Liver (tissue), 9 donors: ENCODE measurements around the gene RSRC1. TPM values are rescaled to one million over a fixed set of nuclear protein-coding genes. Genes with fewer than 3 reads are reported as not detected.

Experiments
- DNase-seq: peaks from one replicate; pipeline ENCODE4 v3.0.0-alpha.2; 2017; ENCODE audit warnings: low spot score
- H3K27ac ChIP-seq, 2 donors: one replicate each; pipeline ENCODE4 v1.7.0; 2013; ENCODE audit warnings: inconsistent platforms in 2 of 2, low read length in 2 of 2, control low read depth in 1 of 2, low read depth in 1 of 2, mild to moderate bottlenecking in 1 of 2
- H3K27me3 ChIP-seq, 4 donors: one replicate each; pipeline versions ENCODE4 v1.6.1 to v1.7.0; 2013; ENCODE audit warnings: low read length in 3 of 4, inconsistent platforms in 1 of 4, mild to moderate bottlenecking in 1 of 4, moderate library complexity in 1 of 4; ENCODE audit not compliant: control insufficient read depth in 4 of 4, insufficient read depth in 4 of 4
- H3K36me3 ChIP-seq, 4 donors: one replicate each; pipeline versions ENCODE4 v1.6.1 to v1.7.0; 2013; ENCODE audit warnings: low read length in 3 of 4, mild to moderate bottlenecking in 3 of 4, low read depth in 1 of 4, moderate library complexity in 1 of 4; ENCODE audit not compliant: control insufficient read depth in 4 of 4, insufficient read depth in 3 of 4
- H3K4me1 ChIP-seq, 4 donors: one replicate each; pipeline versions ENCODE4 v1.6.1 to v1.7.0; 2013; ENCODE audit warnings: low read length in 3 of 4, mild to moderate bottlenecking in 3 of 4, moderate library complexity in 1 of 4; ENCODE audit not compliant: control insufficient read depth in 4 of 4, insufficient read depth in 4 of 4
- H3K4me3 ChIP-seq, 3 donors: one replicate each; pipeline versions ENCODE4 v1.6.1 to v1.7.0; 2013; ENCODE audit warnings: low read length in 3 of 3, control low read depth in 1 of 3, low read depth in 1 of 3, mild to moderate bottlenecking in 1 of 3
- H3K9ac ChIP-seq, 2 donors: one replicate each; pipeline ENCODE4 v1.7.0; 2013; ENCODE audit warnings: low read length in 2 of 2, mild to moderate bottlenecking in 2 of 2, moderate library complexity in 2 of 2, control low read depth in 1 of 2, low read depth in 1 of 2
- H3K9me3 ChIP-seq, 4 donors: one replicate each; pipeline versions ENCODE4 v1.6.1 to v1.7.0; 2013; ENCODE audit warnings: low read length in 3 of 4; ENCODE audit not compliant: control insufficient read depth in 4 of 4
- CTCF ChIP-seq: fragments of 150-350 bp; IDR thresholded peaks from 2 replicates; pipeline ENCODE4 v1.5.1; 2017; ENCODE audit warnings: improper control_type of control experiment, low read depth, low read length; ENCODE audit not compliant: missing input control
- EGR1 ChIP-seq, 2 donors: IDR thresholded peaks; 2 replicates each; pipeline ENCODE4 v1.6.1; 2016 to 2018; ENCODE audit warnings: antibody characterized with exemption in 2 of 2, low read depth in 2 of 2
- FOXA1 ChIP-seq: IDR thresholded peaks from 2 replicates; pipeline ENCODE4 v1.6.1; 2016; ENCODE audit warnings: antibody characterized with exemption
- JUND ChIP-seq, 2 donors: IDR thresholded peaks; 2 replicates each; pipeline ENCODE4 v1.6.1; 2016; ENCODE audit warnings: antibody characterized with exemption in 2 of 2
- MAX ChIP-seq: IDR thresholded peaks from 2 replicates; pipeline ENCODE4 v1.6.1; 2016; ENCODE audit warnings: antibody characterized with exemption
- NR2F2 ChIP-seq: IDR thresholded peaks from 2 replicates; pipeline ENCODE4 v1.6.1; 2016; ENCODE audit warnings: antibody characterized with exemption
- RAD21 ChIP-seq, 2 donors: IDR thresholded peaks; 2 replicates each; pipeline ENCODE4 v1.6.1; 2016; ENCODE audit warnings: antibody characterized with exemption in 2 of 2, mild to moderate bottlenecking in 2 of 2
- REST ChIP-seq: IDR thresholded peaks from 2 replicates; pipeline ENCODE4 v1.6.1; 2016; ENCODE audit warnings: antibody characterized with exemption, mild to moderate bottlenecking
- RXRA ChIP-seq, 2 donors: IDR thresholded peaks; 2 replicates each; pipeline ENCODE4 v1.6.1; 2017 to 2018; ENCODE audit warnings: antibody characterized with exemption in 2 of 2, mild to moderate bottlenecking in 1 of 2
- SP1 ChIP-seq: IDR thresholded peaks from 2 replicates; pipeline ENCODE4 v1.6.1; 2018; ENCODE audit warnings: antibody characterized with exemption, mild to moderate bottlenecking
- WGBS: extraction: QIAGEN DNeasy Blood & Tissue Kit; methylation state at CpG from one replicate; pipeline ENCODE4 v1.1.7; 2013; 5-methylcytosine and 5-hydroxymethylcytosine counted together
- polyA plus RNA-seq, 2 donors: library from polyadenylated mRNA; stranded (reverse) in 1 of 2; unstranded in 1 of 2; fragments of 200-250 nt in 1 of 2; fragments of >200 nt in 1 of 2; fragmentation: Nextera tagmentation in 1 of 2; extraction: Ambion mirVana in 1 of 2; gene quantifications; one replicate each; pipeline versions ENCODE4 v1.2.1 to v1.2.3, GENCODE V29; 2013 to 2015
- total RNA-seq, 2 donors: library from RNA; depleted of rRNA; stranded (reverse); fragments of >200 nt; gene quantifications; one replicate each; pipeline ENCODE4 v1.2.3, GENCODE V29; 2014
- donor health status: healthy.
- donor health status: healthy.
- donor health status: healthy.
- donor health status: healthy.
- donor health status: healthy.

The RSRC1 gene
- total and polyA plus RNA-seq, 4 donors, result 7.2 to 30.3 (median 20.7) TPM

- no peak for DNase-seq
- no peak for TF ChIP-seq JUND (IDR thresholded peaks at IDR 0.05)
- no peak for TF ChIP-seq MAX
- TF ChIP-seq EGR1 (IDR thresholded peaks at IDR 0.05; ENCODE audit: low read depth in 2 of 2), result no peak
- Histone ChIP-seq H3K9me3 (peaks cover 0 to 8% (median 0%) of the 10 kb centered on the region in 4 donors), H3K27ac (no peak overlapping the region), H3K4me3 (no peak overlapping the region), H3K4me1 (peaks cover 0 to 21% (median 17%) of the 10 kb centered on the region in 4 donors), H3K36me3 (no peaks in the 10 kb centered on the region), H3K27me3 (peaks cover 0 to 50% (median 14%) of the 10 kb centered on the region in 4 donors), H3K9ac (no peak overlapping the region)
- whole genome bisulfite sequencing, result 11% methylated on average over 5 of the region's 5 CpGs
Measured at GRCh38 chr3:158098834-158099424, 11.0 kb upstream of the RSRC1 start.

DNA sequence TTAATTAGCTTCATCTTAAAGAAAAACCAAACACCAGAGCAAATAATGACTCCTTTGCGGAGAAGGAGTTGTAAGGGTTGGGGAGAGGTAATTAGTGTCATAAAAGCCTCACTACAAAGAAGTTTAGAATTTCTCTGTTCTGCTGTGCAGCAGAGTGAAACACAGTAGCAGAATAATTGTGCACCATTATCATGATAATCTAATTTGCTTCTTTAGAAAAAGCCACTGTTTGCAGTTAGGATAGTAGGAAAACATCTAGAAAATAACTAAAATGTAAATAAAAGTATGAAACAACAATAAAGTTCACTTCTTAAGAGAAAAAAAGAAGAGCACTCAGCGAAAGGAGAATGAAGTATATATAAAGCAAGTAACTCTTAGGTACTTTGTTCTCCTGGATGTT lies 9.2 kb upstream of the RSRC1 start:
- H3K27ac ChIP-seq, result no peak overlapping the region
- peaks cover 4 to 51% (median 13%) of the 10 kb centered on the region in 4 donors for H3K27me3 ChIP-seq
- H3K4me1 ChIP-seq, result peaks cover 6 to 30% (median 20%) of the 10 kb centered on the region in 4 donors
- TF ChIP-seq FOXA1 (no peak), CTCF (no peak), REST (no peak), RAD21 (IDR thresholded peaks at IDR 0.05) (no peak), RXRA (IDR thresholded peaks at IDR 0.05) (no peak), NR2F2 (no peak), SP1 (no peak), MAX (no peak)
- 16% methylated on average over 2 of the region's 2 CpGs for WGBS
- H3K4me3 ChIP-seq, result no peak overlapping the region
- no peaks in the 10 kb centered on the region for H3K36me3 ChIP-seq
- DNase-seq, result no peak
- H3K9ac ChIP-seq, result no peak overlapping the region
- H3K9me3 ChIP-seq, result no peaks in the 10 kb centered on the region
